Astrocyte of the cerebellum (primary cell): ENCODE measurements around the gene PRPF38B.

Experiments used
- DNase-seq: peaks from one replicate; pipeline ENCODE4 v3.0.0-alpha.2; 2011; ENCODE audit warnings: low read depth
- H3K4me3 ChIP-seq: 2 replicates; pipeline ENCODE4 v1.5.1; 2011; ENCODE audit warnings: mild to moderate bottlenecking, low read depth, low read length, moderate library complexity
- CTCF ChIP-seq: IDR thresholded peaks from 2 replicates; pipeline ENCODE4 v1.5.1; 2012; ENCODE audit warnings: low read length, low read depth, moderate library complexity, mild to moderate bottlenecking; ENCODE audit errors: missing control alignments
- in situ Hi-C: cut with HindIII; loops from 2 replicates; pipeline ENCODE4 v1.10.0; 2017; ENCODE audit warnings: low sequenced_read_pairs

Gene PRPF38B

GRCh38 chr1:108691942-108692723, at the start of gene PRPF38B:
PRPF38B (plus strand) TSS chr1:108692310; CDS start chr1:108692592, 282 bp downstream.
- TF ChIP-seq CTCF, result no peak
- H3K4me3 ChIP-seq, result peak within 1 kb of the TSS; percentile 83
- in situ Hi-C loops, result no loop called here
- DNase-seq, result peak; percentile 83

GRCh38 chr1:108643492-108644335, 48.4 kb upstream of the PRPF38B start:
- TF ChIP-seq CTCF, result peak; percentile 55
- peak; percentile 72 for DNase-seq
- in situ Hi-C loops, result no loop called here
- H3K4me3 ChIP-seq, result no peak overlapping the region

GRCh38 chr1:108644984-108645383, 47.1 kb upstream of the PRPF38B start:
- in situ Hi-C loops, result loop anchor here (5.0 kb wide), 1 partner anchor 88 kb away; no protein-coding TSS in a partner anchor
- no peak overlapping the region for H3K4me3 ChIP-seq
- no peak for DNase-seq

GRCh38 chr1:108645564-108646184, 46.4 kb upstream of the PRPF38B start:
- in situ Hi-C loops, result loop anchor here (5.0 kb wide), 1 partner anchor 88 kb away; no protein-coding TSS in a partner anchor
- H3K4me3 ChIP-seq, result no peak overlapping the region
- DNase-seq, result no peak
- TF ChIP-seq CTCF, result no peak

More at GRCh38 chr1:108644984-108645383, 47.1 kb upstream of the PRPF38B start:
- TF ChIP-seq CTCF, result no peak

- no peak overlapping the region for H3K4me3 ChIP-seq
- no peak for TF ChIP-seq CTCF
- in situ Hi-C loops, result loop anchor here (5.0 kb wide), 1 partner anchor 89 kb away; no protein-coding TSS in a partner anchor
Measured at GRCh38 chr1:108646265-108646647, 45.9 kb upstream of the PRPF38B start.

GRCh38 chr1:108646648-108647269, 45.4 kb upstream of the PRPF38B start:
- no peak overlapping the region for H3K4me3 ChIP-seq
- in situ Hi-C loops, result loop anchor here (5.0 kb wide), 1 partner anchor 89 kb away; no protein-coding TSS in a partner anchor
- no peak for TF ChIP-seq CTCF
- DNase-seq, result peak; percentile 53

More at GRCh38 chr1:108646265-108646647, 45.9 kb upstream of the PRPF38B start:
- DNase-seq, result no peak
